ENCODE data around the gene TEX48. TPM values are rescaled to one million over a fixed set of nuclear protein-coding genes. Genes with fewer than 3 reads are reported as not detected.

TEX48 gene
- total RNA-seq, 1 donor from 2014 or later = not detected

DNA sequence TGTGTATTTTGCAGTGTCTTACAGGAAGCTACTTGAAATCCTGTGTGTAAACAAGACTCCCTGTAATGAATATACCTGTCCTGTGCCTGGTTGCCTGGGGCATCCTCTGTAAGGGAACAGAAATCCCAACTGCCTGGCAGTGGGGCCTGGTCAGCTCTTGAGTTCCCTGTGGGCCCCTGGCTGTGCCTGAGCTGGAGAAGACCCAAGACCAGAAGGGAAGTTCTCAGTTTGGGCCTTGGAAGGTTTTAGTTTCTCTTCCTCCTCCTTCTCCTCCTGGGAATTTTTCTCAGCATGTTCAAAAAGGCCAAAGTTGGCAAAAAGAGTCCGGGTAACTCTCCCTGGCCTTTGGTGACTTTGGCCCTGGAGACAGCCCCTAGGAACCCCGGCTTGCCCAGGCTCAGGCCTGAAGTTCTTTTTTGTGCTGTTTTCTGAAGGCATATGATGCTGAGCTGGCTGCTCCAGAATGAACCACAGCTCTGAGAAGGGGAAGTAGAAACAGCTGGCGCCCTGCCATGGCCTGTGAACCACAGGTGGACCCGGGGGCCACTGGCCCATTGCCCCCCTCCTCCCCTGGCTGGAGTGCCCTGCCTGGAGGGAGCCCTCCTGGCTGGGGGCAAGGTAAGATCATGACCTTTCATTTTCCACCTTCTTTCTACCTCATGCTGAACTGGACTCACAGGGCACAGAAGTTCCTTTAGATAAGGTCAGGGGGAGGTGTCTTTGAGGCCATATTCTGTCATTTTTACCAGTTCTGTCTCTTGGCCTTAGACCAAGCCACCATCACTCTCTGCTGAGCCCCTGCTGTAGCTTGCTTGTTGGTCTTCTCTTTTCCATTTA, 65.1 kb downstream of the TEX48 start:
- no peaks in the 10 kb centered on the region for H3K27me3 ChIP-seq (ENCODE audit: low read depth)
- H3K27ac ChIP-seq = peak overlapping the region; percentile 74
- peaks cover 10% of the 10 kb centered on the region for H3K36me3 ChIP-seq
- TF ChIP-seq, protein P1, sequence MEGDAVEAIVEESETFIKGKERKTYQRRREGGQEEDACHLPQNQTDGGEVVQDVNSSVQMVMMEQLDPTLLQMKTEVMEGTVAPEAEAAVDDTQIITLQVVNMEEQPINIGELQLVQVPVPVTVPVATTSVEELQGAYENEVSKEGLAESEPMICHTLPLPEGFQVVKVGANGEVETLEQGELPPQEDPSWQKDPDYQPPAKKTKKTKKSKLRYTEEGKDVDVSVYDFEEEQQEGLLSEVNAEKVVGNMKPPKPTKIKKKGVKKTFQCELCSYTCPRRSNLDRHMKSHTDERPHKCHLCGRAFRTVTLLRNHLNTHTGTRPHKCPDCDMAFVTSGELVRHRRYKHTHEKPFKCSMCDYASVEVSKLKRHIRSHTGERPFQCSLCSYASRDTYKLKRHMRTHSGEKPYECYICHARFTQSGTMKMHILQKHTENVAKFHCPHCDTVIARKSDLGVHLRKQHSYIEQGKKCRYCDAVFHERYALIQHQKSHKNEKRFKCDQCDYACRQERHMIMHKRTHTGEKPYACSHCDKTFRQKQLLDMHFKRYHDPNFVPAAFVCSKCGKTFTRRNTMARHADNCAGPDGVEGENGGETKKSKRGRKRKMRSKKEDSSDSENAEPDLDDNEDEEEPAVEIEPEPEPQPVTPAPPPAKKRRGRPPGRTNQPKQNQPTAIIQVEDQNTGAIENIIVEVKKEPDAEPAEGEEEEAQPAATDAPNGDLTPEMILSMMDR (IDR thresholded peaks at IDR 0.05) = no peak
- ATAC-seq = peak; percentile 35 to 55
- H3K9me3 ChIP-seq = no peaks in the 10 kb centered on the region
- DNase-seq = peak; percentile 89
- intact Hi-C loops (cut with DNase I) = no loop called here
- H3K4me1 ChIP-seq = peaks cover 52% of the 10 kb centered on the region
- no peak overlapping the region for H3K4me3 ChIP-seq

Other genes starting within 250 kb of the TEX48 start
- gene WHRN, start 176.7 kb downstream of the TEX48 start, total RNA-seq = 6.2 TPM
- 104 TPM for gene ATP6V1G1, start 94.4 kb downstream of the TEX48 start, total RNA-seq
- gene TMEM268, start 70.9 kb downstream of the TEX48 start, total RNA-seq = 19.7 TPM
- not detected for gene TEX53, start 24.4 kb downstream of the TEX48 start, total RNA-seq
- 5.2 TPM for gene TNFSF15, start 123.8 kb upstream of the TEX48 start, total RNA-seq
- 3.5 TPM for gene TNFSF8, start 248.4 kb upstream of the TEX48 start, total RNA-seq

All from lower lobe of right lung (tissue), 2 donors.